Ishikawa (cell line): ENCODE results near the gene P3H2.

Source experiments
- CEBPB ChIP-seq: IDR thresholded peaks from 2 replicates; pipeline ENCODE4 v1.6.1; 2012
- CREB1 ChIP-seq: IDR thresholded peaks from 2 replicates; pipeline ENCODE4 v1.6.1; 2012; ENCODE audit warnings: low read depth
- EGR1 ChIP-seq: IDR thresholded peaks from 2 replicates; pipeline ENCODE4 v1.6.1; 2012
- EP300 ChIP-seq: IDR thresholded peaks from 2 replicates; pipeline ENCODE4 v1.6.1; 2012; ENCODE audit warnings: borderline replicate concordance
- FOXM1 ChIP-seq: IDR thresholded peaks from 2 replicates; pipeline ENCODE4 v1.6.1; 2012; ENCODE audit warnings: low read depth, borderline replicate concordance
- MAX ChIP-seq: IDR thresholded peaks from 2 replicates; pipeline ENCODE4 v1.6.1; 2012
- NFIC ChIP-seq: IDR thresholded peaks from 2 replicates; pipeline ENCODE4 v1.6.1; 2012
- RAD21 ChIP-seq: IDR thresholded peaks from 2 replicates; pipeline ENCODE4 v1.6.1; 2012; ENCODE audit warnings: low read depth
- REST ChIP-seq: IDR thresholded peaks from 2 replicates; pipeline ENCODE4 v1.6.1; 2012; ENCODE audit warnings: low read depth, mild to moderate bottlenecking
- TAF1 ChIP-seq: IDR thresholded peaks from 2 replicates; pipeline ENCODE4 v1.6.1; 2012; ENCODE audit warnings: low read depth, mild to moderate bottlenecking
- TCF12 ChIP-seq: IDR thresholded peaks from 2 replicates; pipeline ENCODE4 v1.6.1; 2012; ENCODE audit warnings: low read depth
- TEAD4 ChIP-seq: IDR thresholded peaks from 2 replicates; pipeline ENCODE4 v1.6.1; 2012
- YY1 ChIP-seq: IDR thresholded peaks from 2 replicates; pipeline ENCODE4 v1.6.1; 2012; ENCODE audit warnings: low read depth
- ZBTB7A ChIP-seq: IDR thresholded peaks from 2 replicates; pipeline ENCODE4 v1.6.1; 2012; ENCODE audit warnings: low read depth
- TF ChIP-seq, protein P1 (sequence below): IDR thresholded peaks from 2 replicates; pipeline ENCODE4 v1.6.1; 2012

The P3H2 gene

DNA sequence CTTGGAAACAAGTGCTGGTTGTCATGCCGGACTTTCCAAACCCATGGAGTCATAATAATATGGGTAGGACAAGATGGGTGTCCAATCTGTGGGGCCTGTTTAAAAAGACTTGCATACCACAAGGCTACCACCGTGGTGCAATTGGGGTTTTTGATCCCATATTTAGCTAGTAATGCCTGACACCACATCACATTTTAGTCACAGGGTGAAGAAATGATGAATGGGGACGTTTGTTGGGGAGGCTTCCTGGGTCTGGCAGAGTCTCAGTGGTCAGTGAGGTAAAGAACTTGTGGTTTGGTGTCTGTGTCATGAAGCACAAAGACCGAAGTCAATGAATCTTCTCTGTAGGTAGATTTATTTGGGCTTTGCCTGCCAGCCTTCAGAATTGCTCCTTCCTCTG, 31.0 kb downstream of the P3H2 start:
- no peak for TF ChIP-seq ZBTB7A
- no peak for TF ChIP-seq CREB1
- TF ChIP-seq YY1: no peak
- no peak for TF ChIP-seq REST
- TF ChIP-seq TCF12: no peak
- TF ChIP-seq, protein P1, sequence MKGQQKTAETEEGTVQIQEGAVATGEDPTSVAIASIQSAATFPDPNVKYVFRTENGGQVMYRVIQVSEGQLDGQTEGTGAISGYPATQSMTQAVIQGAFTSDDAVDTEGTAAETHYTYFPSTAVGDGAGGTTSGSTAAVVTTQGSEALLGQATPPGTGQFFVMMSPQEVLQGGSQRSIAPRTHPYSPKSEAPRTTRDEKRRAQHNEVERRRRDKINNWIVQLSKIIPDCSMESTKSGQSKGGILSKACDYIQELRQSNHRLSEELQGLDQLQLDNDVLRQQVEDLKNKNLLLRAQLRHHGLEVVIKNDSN: no peak
- no peak for TF ChIP-seq FOXM1
- TF ChIP-seq MAX: no peak

DNA sequence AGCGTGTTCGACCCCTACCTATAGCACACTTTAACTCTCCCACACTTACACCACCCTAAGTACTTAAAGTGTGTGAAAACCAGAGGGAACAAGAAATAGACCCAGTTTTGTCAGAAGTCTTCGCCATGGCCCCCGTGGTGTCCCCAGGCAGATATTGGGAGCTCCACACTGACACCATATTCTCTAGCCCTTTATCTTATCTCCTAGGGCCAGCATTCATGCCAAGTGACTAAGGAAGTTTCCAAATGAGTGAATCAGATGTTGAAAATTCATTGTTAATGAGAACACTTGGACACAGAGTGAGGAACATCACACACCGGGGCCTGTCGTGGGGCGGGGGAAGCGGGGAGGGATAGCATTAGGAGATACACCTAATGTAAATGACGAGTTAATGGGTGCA, 31.8 kb downstream of the P3H2 start:
- TF ChIP-seq CREB1 (no peak), CEBPB (no peak), FOXM1 (no peak), REST (no peak), EGR1 (no peak), EP300 (no peak), ZBTB7A (no peak), TAF1 (no peak), NFIC (no peak), YY1 (no peak), TCF12 (no peak)
- TF ChIP-seq, protein P1: no peak

DNA sequence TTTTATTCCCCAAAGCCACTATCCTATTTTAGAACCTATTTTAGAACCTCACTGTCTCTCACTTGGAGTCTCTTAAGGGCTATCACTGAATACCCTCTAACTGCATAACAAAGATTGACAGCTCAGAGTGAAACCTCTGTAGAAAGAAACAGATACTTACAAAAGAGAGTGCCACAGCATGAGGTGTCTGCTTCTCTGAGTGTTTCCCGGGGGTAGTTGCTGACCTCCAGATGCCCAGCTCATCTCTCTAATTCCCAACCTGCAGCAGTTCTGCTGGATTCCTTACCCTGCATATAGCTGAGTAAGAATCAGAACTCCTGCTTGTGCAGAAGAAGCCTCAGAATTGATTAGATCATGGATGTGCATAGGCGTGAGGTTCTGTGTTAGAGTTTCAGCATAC, 34.5 kb downstream of the P3H2 start:
- TF ChIP-seq TAF1: no peak
- TF ChIP-seq EP300: no peak
- no peak for TF ChIP-seq CEBPB
- TF ChIP-seq MAX: no peak
- no peak for TF ChIP-seq EGR1
- no peak for TF ChIP-seq YY1
- no peak for TF ChIP-seq REST
- no peak for TF ChIP-seq CREB1
- TF ChIP-seq TCF12: no peak
- no peak for TF ChIP-seq ZBTB7A
- no peak for TF ChIP-seq FOXM1
- TF ChIP-seq, protein P1: no peak
- no peak for TF ChIP-seq NFIC
- no peak for TF ChIP-seq TEAD4
- TF ChIP-seq RAD21: no peak

DNA sequence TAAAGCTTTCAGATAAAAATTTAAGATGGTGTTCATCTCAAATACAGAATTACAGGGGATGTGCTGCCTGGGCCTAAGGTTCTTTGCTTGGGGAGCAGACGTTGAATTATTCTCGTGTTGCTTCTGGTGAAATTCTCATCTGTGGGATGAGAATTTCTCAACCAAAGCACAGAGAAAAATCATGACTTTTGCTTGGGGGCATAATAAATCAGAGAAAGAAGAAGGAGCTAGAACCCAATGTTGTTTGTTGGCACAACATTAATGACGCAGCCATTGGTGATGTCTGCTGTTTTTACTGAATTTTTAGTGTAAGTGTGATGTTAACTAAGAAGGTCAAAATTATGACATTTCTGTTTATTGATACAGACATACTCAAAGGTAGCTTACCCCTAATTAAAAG, 35.7 kb downstream of the P3H2 start:
- TF ChIP-seq REST (no peak), CREB1 (no peak), EGR1 (no peak), TCF12 (no peak), NFIC (no peak), MAX (no peak), FOXM1 (no peak), TAF1 (no peak), TEAD4 (no peak), ZBTB7A (no peak)
